ENCODE results near the gene CCN2. TPM values are rescaled to one million over a fixed set of nuclear protein-coding genes. Genes with fewer than 3 reads are reported as not detected.

CCN2 gene
- total and polyA plus RNA-seq, 2 of the 8 experiments (the other 6 are each of a cell fraction or from before 2014, with no cell fraction given) = 25.0 to 107 TPM

- no peak for TF ChIP-seq ATF3 (IDR thresholded peaks at IDR 0.05; ENCODE audit: insufficient read depth, low read depth, low read length)
- TF ChIP-seq RBBP5 (IDR thresholded peaks at IDR 0.05; ENCODE audit: borderline replicate concordance, low read depth, low read length) = no peak
- no peak for TF ChIP-seq GTF2F1 (IDR thresholded peaks at IDR 0.05; ENCODE audit: borderline replicate concordance, low read depth, low read length)
- no peak for TF ChIP-seq BRCA1 (IDR thresholded peaks at IDR 0.05; ENCODE audit: low read depth, low read length)
- TF ChIP-seq CHD7 (IDR thresholded peaks at IDR 0.05; ENCODE audit: insufficient replicate concordance, low read length) = no peak
- no peak for TF ChIP-seq CREB1 (IDR thresholded peaks at IDR 0.05)
- no peak for TF ChIP-seq CTCF (IDR thresholded peaks at IDR 0.05; ENCODE audit: control extremely low read depth in 1 of 3, insufficient read depth in 1 of 3, low read depth in 1 of 3, low read length in 3 of 3)
- TF ChIP-seq TEAD4 (IDR thresholded peaks at IDR 0.05; ENCODE audit: low read depth, low read length) = no peak
- TF ChIP-seq NRF1 (IDR thresholded peaks at IDR 0.05; ENCODE audit: low read depth, low read length) = no peak
These were observed 40.2 kb downstream of the CCN2 start (continued) for GRCh38 chr6:131910956-131911355.
